Measurements from ENCODE around the gene CTBP1.

Gene CTBP1

DNA sequence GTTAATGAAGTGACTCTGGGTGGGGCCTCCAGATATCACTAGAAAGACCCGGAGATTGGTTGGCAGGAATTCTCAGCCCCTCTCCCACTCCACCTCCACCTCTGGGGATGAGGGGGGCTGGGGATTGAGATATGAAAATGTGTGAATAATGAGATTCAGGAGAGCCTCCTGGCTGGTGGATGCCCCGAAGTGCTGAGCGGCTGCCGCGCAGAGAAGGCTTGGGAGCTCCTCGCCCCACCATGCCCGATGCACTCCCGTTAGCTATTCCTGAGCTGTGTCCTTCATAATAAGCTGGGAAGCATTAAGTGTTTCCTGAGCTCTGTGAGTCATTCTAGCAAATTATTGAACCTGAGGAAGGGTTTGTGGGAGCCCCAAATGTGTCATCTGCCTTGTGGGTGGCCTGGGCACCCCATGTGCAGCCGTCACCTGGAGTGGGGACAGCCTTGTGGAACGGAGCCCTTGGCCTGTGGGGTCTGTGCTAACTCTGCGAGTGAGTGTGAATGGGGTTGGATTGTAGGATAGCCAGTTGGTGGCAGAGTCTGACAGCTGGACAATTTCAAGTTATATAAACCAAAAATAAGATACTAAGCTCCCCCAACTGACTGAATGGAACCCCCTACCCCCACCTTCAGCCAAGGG, 36.3 kb upstream of the CTBP1 start:
- DNase-seq (ENCODE audit: low read depth in 3 of 3, low spot score in 1 of 3), result no peak

DNA sequence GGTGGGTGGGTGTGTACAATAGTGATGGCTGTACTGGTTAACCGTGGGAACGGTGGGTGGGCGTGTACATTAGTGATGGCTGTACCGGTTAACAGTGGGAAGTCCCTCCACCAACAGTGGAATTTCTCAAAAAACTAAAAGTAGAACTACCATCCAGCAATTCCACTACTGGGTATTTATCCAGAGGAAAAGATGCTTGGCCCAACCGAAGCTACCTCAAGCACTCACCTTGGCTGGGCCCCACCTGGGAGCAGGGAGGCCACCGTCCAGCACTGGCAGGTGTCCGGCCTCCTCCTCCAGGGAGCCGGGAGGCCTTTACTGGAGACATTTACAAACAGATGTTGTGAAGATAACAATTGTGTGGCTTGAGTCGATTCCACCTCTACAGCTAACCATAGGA, 34.8 kb upstream of the CTBP1 start:
- DNase-seq (ENCODE audit: low read depth in 3 of 3, low spot score in 1 of 3), result no peak

GRCh38 chr4:1279253-1279652, 30.3 kb upstream of the CTBP1 start:
- no peak for DNase-seq (ENCODE audit: low read depth in 3 of 3, low spot score in 1 of 3)

- no peak for DNase-seq (ENCODE audit: low read depth in 3 of 3, low spot score in 1 of 3)
Measured at GRCh38 chr4:1277667-1278665, 29.0 kb upstream of the CTBP1 start.

GRCh38 chr4:1276984-1277383, 28.1 kb upstream of the CTBP1 start:
- DNase-seq (ENCODE audit: low read depth in 3 of 3, low spot score in 1 of 3), result no peak

DNA sequence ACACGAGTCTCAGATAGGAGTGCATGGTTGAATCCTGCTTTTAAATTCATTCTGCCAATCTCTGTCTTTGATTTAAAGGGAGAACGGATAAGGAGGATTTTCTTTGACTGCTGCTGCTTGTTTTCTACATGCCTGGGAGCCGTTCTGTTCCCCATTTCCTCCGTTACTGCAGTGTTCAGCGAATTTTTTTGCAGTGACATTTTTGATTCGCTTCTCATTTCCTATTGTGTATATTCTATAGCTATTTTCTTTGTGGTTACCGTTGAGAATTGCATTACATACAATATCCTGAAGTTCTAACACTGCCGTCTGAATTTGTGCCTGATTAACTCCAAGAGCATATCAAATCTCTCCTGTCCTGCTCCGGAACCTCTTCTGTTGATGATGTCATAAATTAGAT, 25.9 kb upstream of the CTBP1 start:
- no peak for DNase-seq (ENCODE audit: low read depth in 3 of 3, low spot score in 1 of 3)

GRCh38 chr4:1271686-1272085, 22.8 kb upstream of the CTBP1 start:
- DNase-seq (ENCODE audit: low read depth in 3 of 3, low spot score in 1 of 3), result no peak

- no peak for DNase-seq (ENCODE audit: low read depth in 3 of 3, low spot score in 1 of 3)
Measured at GRCh38 chr4:1269209-1269608, 20.3 kb upstream of the CTBP1 start.

DNA sequence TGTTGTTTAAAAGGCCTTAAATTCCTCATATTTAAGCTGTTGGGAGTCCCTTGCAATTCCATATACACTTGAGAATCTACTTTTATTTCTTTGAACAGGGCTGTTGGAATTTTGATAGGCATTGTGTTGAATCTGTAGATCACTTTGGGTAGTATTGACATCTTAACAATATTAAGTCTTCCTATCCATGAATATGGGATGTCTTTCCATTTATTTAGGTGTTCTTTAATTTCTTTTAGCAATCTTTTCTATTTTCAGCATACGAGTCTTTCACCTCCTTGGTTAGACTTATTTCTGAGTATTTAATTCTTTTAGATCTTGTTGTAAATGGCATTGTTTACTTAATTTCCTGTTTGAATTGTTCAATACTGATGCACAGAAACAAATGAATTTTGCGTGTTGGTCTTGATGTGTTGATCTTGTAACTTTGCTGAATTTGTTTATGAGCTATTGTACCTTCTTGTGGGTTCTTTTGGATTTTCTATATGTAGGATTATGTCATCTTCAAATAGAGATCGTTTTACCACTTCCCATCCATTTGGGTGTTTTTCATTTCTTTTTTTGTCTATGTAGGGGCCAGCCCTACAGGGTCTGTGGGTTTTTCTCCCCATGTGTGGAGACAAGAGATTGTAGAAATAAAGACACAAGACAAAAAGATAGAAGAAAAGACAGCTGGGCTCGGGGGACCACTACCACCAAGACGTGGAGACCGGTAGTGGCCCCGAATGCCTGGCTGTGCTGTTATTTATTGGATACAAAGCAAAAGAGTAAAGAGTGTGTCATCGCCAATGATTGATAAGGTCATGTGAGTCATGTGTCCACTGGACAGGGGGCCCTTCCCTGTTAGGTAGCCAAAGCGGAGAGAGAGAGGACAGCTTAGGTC, 18.2 kb upstream of the CTBP1 start:
- DNase-seq (ENCODE audit: low read depth in 3 of 3, low spot score in 1 of 3), result no peak

- no peak for DNase-seq (ENCODE audit: low read depth in 3 of 3, low spot score in 1 of 3)
Measured at GRCh38 chr4:1265351-1265750, 16.4 kb upstream of the CTBP1 start.

- no peak for DNase-seq (ENCODE audit: low read depth in 3 of 3, low spot score in 1 of 3)
Measured at GRCh38 chr4:1264942-1265341, 16.0 kb upstream of the CTBP1 start.

DNA sequence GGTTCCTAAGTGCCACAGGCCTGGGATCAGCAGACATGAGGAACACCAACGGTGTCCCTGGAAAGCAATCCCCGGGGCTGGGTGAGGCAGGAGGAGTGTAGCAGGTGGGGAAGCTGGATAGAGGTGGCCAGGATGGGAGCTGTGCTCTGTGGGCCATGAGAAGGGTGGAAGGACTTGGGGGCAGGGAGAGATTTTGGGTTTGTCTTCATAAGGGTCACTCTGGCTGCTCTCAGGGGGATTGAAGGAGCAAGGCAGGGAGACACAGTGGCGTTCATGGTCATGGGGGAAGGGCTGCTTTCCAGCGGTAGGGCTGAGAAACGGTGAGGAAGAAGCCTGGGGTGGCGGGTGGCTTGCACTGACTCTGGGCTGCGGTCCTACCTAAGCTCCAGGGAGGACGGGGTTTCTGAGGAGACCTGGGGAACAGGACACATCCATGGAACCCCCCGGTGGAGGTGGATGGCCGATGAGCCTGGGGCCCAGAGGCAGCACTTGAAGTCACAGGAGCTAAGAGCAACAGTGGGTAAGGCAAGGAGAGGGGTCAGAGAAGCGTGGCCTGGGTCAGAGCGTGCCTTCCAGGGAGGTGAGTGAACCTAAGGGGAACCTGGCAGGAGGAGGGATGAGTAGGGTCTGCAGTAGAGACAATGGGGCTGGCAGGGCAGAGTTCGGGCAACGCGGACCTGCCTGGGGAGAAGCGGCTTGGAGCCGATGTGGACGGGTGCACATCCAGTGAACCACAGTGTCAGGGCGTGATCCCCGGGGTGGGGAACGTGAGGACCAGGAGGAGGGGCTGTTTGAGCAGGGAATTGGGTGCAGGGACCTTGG, 12.4 kb upstream of the CTBP1 start:
- DNase-seq (ENCODE audit: low read depth in 3 of 3, low spot score in 1 of 3), result no peak

GRCh38 chr4:1260418-1261106, 11.6 kb upstream of the CTBP1 start:
- no peak for DNase-seq (ENCODE audit: low read depth in 3 of 3, low spot score in 1 of 3)

DNA sequence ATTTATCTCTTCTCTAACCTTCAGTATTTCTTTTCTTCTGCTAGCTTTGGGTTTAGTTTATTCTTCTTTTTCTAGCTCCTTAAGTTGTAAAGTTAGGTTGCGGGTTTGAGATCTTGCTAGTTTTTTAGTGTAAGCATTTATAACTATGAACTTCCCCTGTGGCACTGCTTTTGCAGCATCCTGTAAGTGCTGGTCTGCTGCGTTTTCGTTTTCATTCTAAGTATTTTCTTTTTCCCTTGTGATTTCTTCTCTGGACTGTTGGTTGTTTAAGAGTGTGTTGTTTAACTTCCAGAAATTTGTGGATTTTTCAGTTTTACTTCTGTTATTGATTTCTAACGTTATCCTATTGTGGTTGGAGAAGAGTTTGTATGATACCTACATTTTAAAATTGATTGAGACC, 11.0 kb upstream of the CTBP1 start:
- DNase-seq (ENCODE audit: low read depth in 3 of 3, low spot score in 1 of 3), result no peak

DNA sequence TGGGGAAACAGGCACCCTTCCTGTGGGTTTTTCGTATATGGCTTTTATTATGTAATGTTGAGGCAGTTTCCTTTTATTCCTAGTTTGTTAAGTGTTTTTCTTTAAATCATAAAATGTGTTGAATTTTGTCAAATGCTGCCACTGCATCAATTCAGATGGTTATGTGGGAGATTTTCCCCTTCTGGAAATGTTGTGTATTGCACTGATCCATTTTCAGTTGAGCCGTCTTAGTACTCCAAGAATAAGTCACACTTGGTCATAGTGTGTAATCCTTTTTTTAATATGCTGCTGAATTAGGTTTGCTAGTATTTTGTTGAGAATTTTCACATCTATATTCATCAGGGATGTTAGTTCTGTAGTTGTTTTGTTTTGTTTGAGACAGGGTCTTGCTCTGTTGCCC, 9.5 kb upstream of the CTBP1 start:
- DNase-seq (ENCODE audit: low read depth in 3 of 3, low spot score in 1 of 3), result no peak

DNA sequence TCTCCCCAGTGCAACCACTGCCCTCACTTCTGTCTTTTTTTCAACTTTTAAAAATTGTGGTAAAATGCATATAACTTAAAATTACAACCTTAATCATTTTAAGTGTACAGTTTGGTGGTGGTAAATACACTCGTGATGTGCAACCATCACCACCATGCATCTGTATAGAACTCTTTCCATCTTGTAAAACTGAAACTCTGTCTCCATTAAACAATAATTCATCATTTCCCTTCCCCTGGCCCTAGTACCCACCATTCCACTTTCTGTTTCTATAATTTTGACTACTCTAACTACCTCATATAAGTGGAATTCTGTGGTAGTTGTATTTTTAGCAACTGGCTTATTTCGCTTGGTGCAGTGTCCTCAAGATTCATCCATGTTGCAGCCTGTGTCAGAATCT, 6.8 kb upstream of the CTBP1 start:
- no peak for DNase-seq (ENCODE audit: low read depth in 3 of 3, low spot score in 1 of 3)

- no peak for DNase-seq (ENCODE audit: low read depth in 3 of 3, low spot score in 1 of 3)
Measured at GRCh38 chr4:1255151-1255550, 6.2 kb upstream of the CTBP1 start.

DNA sequence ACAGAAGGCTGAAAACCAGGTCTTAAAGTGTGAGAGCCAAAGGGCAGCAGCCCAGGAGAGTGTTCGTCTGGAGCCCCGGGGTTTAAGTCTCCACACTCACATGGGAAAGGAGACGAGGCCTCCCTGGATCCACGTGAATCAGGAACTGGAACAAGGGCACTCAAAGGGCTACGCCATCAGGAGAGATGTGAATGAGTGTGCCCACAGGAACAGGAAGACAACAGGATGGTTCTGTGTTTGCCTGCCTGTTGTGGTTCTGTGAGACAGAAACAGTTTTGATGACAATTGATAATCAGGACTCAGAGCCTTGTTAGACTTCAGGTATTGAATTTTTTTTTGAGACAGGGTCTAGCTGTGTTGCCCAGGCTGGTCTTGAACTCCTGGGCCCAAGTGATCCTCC, 4.9 kb upstream of the CTBP1 start:
- DNase-seq (ENCODE audit: low read depth in 3 of 3, low spot score in 1 of 3), result no peak

DNA sequence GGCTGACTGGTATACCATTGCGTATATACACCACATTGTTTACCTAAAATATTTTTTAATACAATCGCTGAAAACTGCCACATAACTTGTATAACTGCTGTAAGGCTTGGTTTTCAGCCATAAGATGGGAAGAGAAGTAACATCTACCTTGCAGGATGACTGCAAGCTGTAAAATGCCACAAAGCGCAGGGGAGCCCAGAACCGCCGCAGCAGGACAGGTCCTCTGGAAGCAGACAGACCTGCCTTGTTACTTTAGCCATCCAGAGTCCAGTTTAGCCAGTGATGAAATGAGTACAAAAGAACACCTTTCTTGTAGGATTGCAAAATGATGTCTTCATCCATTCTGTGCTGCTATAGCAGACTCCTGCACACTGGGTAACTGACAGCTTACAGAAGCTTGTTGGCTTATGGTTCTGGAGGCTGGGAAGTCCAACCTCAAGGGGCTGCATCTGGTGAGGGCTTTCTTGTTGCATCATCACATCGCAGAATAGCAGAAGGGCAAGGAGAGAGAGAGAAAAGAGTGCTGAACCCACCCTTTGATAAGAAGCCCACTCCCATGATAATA, 4.1 kb upstream of the CTBP1 start:
- DNase-seq (ENCODE audit: low read depth in 3 of 3, low spot score in 1 of 3), result no peak

GRCh38 chr4:1251773-1252066, 2.8 kb upstream of the CTBP1 start:
- no peak for DNase-seq (ENCODE audit: low read depth in 3 of 3, low spot score in 1 of 3)
